Measurements from ENCODE around the gene ZMPSTE24.
A peak's percentile ranks its signal among the peaks of the same experiment; 100 is the strongest.
"Not testable (repeated sequence)": the region's sequence is repeated elsewhere in the genome, so short reads cannot be mapped to it uniquely, and the experiment has no call there.

The ZMPSTE24 gene

GRCh38 chr1:40318970-40319621 lies 61.1 kb downstream of the ZMPSTE24 start:
- DNase-seq (ENCODE audit: low spot score), result no peak

DNA sequence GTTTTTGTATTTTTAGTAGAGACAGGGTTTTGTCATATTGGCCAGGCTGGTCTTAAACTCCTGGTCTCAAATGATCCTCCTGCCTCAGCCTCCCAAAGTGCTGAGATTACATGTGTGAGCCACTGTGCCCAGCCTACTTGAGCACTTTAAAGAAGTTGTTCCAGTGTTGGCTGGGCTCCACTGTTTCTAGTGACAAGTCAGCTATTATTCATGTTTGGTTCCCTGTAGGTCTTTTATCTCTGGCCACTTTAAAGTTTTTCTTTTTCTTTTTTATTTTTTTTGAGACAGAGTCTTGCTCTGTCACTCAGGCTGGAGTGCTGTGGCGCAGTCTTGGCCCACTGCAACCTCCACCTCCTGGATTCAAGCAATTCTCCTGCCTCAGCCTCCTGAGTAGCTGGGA lies 73.4 kb downstream of the ZMPSTE24 start:
- DNase-seq (ENCODE audit: low spot score), result not testable (repeated sequence)

GRCh38 chr1:40332695-40333094 lies 74.7 kb downstream of the ZMPSTE24 start:
- DNase-seq (ENCODE audit: low spot score), result no peak

DNA sequence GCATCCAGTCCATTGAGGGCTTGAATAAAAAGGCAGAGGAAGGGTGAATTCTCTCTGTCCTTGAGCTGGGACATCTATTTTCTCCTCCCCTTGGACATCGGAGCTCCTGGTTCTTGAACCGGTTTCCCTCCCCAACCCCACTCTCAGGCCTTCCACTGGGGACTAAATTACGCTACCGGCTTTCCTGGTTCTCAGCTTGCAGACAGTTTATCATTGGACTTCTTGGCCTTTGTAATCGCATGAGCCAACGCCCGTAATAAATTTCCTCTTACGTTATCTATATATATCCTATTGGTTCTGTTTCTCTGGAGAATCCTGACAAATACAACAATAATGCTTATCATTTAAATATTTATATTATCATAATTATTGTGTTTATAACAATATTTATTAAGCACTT lies 79.4 kb downstream of the ZMPSTE24 start:
- no peak for DNase-seq (ENCODE audit: low spot score)

DNA sequence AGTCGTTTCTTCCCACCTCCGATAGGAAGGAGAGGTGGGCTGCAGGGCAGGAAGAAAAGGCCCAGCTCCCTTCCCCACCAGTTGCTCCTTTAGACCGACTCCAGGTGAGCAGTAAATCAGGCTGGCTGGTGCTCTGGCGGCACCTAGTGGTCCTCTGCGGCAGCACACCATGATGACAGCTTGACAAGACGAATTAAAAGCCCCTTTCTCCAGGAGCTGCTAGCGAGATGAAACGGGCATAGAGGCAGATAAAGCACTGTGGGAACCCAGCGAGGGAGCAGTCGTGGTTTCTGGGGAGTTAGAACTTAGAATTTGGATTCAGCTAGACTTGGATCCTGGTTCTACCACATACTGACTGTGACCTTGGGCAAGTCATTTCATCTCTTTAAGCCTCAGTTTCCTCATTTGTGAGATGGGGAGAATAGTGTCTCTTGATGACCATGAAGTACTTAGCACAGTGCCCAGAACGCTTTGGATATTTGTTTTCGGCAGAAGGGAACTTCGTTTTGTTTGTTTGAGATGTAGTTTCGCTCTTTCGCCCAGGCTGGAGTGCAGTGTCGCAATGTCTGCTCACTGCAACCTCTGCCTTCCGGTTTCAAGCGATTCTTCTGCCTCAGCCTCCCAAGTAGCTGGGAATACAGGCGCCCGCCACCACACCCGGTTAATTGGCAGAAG lies 80.8 kb downstream of the ZMPSTE24 start:
- DNase-seq (ENCODE audit: low spot score), result peak; percentile 77

DNA sequence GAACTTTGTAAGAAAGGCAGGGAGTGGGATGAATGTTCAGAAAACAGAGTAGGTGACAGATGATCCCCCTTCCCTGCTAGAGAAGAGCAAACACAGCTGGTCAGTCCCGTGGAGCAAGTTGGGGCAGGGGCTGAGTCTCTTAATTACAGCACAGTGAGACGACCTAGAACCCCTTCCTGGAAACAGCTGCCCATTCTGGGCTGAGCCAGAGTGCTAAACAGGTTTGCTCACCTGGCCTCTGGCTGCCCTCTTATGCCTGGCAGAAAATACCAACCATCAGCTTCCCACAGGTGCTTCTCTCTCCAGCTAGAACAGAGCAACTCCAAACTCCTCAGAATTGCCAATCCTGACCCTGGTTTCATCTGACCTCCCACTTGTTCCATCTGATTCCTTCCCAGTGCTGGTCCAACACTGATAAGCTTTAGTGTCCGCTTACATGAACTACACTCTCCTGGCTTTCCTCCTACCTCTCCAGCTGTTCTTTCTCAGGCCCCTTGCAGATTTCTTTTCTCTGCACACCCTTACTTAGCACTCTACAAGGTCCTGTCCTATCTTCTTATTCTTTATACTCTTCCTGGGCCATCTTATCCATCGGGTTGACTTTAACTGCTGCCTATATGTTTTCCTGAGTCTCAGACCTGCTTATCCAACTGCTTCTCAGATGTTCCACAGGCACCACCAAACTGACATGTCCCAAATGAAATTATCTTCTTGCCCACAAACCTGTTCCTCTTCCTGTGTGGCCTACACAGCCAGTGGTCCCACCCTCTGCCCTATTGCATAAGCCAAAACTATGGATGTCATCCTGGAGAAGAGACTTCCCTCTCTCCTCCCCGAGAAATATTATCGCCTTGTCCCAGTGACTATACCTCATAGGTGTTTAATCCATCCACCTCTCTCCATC lies 81.6 kb downstream of the ZMPSTE24 start:
- no peak for DNase-seq (ENCODE audit: low spot score)

DNA sequence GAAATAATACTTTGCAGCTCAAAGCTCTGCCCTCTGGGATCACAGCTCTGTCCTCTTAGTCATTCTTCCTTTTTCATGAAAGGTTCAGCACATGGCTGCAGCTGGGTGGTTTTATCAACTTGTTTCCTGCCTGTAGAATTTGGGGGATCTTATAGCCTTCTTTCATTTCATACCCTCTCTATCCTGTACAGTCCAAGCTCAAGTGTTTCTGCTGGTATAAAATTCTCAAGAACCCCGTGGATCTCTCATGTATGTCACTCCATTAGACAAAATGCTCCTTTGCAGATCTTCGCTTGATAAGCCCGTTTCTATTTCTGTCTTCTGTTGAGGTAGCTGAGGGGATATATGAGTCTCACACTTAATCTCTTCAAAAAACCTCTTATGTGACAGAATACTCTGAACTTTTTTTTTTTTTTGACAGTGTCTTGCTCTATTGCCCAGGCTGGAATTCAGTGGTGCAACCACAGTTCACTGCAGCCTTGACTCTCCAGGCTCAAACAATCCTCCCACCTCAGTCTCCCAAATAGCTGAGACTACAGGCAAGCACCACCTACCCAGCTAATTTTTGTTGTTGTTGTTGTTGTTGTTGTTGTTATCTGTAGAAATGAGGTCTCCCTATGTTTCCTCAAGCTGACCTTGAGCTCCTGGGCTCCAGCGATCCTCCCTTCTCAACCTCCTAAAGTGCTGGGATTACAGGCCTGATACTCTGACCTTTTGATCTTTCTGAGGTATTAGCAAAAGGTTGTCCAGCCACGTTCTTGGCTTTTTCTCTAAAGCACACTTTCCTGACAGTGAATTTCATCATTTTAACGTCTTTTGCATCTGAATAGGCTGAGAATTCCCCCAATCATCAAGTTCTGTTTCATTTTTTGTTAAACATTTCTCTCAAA lies 83.7 kb downstream of the ZMPSTE24 start:
- DNase-seq (ENCODE audit: low spot score), result no peak

DNA sequence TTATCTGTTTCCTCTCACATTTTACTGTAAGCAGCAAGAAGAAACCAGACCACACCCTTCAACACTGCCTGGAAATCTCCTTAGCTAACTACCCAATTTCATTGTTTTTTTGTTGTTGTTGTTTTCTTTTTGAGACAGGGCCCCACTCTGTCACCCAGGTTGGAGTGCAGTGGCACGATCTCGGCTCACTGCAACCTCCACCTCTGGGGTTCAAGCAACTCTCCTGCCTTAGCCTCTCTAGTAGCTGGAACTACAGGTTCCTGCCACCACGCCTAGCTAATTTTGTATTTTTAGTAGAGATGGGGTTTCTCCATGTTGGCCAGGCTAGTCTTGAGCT lies 84.3 kb downstream of the ZMPSTE24 start:
- not testable (repeated sequence) for DNase-seq (ENCODE audit: low spot score)
